ENCODE results near the gene STPG3.
A peak's percentile ranks its signal among the peaks of the same experiment; 100 is the strongest.

STPG3 gene

GRCh38 chr9:137299203-137299565 lies 48.1 kb downstream of the STPG3 start:
- DNase-seq = no peak

DNA sequence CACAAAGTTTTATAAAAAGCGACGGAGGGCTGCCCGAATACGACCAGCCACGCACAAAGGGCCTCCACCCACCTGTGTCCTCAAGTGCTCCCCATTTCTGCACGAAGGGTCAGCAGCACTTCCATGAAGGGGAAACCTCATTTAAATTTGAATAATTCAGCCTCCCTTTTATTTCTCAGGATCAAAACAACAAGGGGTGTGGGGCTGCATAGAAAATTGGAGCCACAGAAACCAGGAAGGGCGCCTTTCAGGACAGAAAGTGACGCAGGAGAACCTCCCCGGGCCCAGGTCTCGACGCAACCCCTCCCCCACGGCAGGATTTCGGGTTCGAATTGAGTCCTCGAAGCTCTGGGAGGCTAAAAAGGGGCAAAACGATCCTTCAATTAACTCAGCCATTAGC lies 48.9 kb downstream of the STPG3 start:
- peak in 11 of 56 donors; percentile 36 to 81 (median 54) for DNase-seq

- peak in 1 of 56 donors; percentile 34 for DNase-seq
These were observed 49.5 kb downstream of the STPG3 start for GRCh38 chr9:137300567-137301080.

DNA sequence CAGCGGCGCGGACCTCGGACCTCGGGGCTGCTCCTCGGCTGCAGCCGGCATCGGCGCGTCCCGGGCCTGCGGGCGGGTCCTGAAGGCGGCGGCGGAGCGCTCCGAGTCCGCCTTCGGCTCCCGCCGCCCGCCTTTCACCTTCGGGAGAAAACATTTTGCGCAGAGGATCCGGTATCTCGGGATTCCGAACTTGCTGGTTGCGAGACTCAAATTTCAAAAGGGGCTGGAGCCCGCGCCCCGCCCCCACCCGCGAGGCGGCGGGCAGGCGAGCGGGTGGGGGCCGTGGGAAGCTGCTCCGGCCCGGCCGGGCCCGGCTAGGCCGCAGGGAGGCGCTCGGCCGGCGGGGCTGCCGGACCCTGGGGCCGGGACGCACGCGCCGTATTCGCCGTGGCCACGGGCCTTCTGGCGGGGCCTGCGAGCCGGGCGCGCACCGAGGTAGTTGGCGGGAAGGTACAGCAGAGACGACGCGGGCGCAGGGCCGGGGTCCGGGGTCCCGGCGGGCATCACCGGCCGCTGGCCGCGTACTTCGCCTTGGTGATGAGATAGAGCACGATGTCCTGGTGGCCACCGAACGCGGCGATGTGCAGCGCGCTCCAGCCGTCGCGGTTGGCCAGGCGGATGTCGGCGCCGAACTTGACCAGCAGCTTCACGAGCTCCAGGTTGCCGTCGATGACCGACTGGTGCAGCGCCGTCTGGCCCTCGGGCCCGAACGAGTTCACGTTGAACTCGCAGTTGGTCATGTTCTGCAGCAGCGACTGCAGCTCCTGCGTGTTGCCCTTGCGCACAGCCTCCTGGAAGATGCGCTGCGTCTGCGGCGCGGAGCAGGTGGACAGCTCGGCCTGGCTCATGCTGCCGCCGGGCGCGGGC lies 50.2 kb downstream of the STPG3 start:
- peak in 2 of 56 donors; percentile 42 to 43 for DNase-seq

DNA sequence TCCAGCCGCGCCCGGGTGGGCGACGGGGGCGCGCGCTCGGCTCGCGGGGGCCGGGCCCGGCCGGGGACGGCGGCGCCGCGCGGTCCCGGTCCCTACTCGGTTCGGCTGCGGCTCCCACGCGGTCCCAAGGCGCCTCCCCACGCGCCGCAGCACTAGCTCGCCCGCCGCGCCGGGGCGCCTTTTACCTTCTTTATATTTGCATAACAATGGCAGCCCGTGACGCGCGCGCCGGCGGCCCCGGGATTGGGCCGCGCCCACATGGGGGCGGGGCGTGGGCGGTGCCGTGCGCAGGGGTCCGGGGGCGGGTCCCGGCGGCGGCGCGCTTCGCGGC lies 51.0 kb downstream of the STPG3 start, which contains the start of gene NRARP:
TSS of gene NRARP (minus strand) at position 154 of the 331 bp plus-strand sequence. CDS start 343 bp downstream, outside the sequence.
- DNase-seq = peak in 55 of 56 donors; percentile 34 to 93 (median 73)

DNA sequence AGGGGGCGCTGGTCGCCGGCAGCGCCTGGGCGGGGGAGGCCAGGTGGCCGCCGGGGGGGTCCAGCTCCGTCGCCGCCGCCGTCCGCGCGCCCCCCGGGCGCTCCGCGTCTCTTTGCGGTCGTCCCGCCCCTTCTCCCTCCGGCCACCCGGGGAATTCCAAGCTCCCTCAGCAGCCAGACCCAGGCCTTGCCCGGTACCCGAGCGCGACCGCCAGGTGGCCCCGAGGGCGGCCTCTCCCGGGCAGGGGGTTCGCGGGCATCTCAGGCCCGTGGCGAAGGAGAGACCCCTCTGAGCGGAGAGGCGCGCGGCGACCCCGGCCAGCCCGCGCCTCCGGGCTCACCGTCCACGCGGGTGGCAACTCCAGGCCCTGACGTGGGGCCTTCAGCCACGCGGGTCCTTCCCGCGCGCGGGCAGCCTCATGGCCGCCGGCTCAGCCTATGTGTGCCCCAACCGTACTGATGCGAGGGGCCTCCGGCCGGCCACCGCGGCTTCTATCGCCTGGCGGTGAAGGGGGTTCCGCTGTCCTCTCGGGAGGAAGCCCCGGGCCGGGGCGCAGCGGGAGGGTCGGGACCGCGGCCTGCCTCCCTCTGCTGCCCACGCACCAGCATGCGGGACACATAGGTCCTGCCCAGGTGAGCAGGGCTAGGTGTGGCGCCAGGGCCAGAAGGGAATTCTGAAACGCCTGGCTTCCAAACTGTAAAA lies 51.5 kb downstream of the STPG3 start:
- no peak for DNase-seq
